ENCODE data around the gene ETAA1. TPM values are rescaled to one million over a fixed set of nuclear protein-coding genes. Genes with fewer than 3 reads are reported as not detected.

The ETAA1 gene
- total and polyA plus RNA-seq, 2 of the 4 experiments (the other 2 are of a cell fraction): 6.9 to 8.1 TPM

DNA sequence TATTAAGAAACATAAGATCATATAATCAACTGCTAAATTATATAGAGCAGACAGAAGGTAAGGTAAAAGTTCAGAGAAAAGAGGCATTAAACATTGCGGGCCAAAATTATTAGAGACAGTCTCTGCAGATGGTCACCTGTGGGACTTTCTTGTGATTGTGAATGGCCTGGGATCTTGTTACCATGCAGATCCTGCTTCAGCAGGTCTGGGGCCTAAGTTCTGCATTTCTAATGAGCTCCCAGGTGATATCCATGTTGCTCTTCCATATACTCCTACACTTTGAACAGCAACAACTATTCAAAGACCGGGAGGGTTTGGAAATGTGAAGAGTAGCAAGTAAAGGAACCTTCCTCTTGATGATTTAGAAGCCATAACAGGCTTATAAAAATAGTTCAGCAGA is 8.5 kb upstream of the ETAA1 start:
- in situ Hi-C loops (cut with MboI; ENCODE audit: low sequenced_read_pairs): no loop called here
- peak overlapping the region; percentile 94 for H3K27ac ChIP-seq (ENCODE audit: insufficient read depth, low read length)
- WGBS, 2 experiments (ENCODE audit: extremely low coverage in 2 of 2, insufficient read length in 1 of 2): 80% methylated on average over 1 of the region's 2 CpGs; no CpG with 5 or more reads in 1 of the 2 experiments

More for the DNA sequence above, 8.5 kb upstream of the ETAA1 start:
- H3K9ac ChIP-seq (ENCODE audit: low read depth, low read length): no peak overlapping the region
- H2BK15ac ChIP-seq (ENCODE audit: low read depth, low read length): peak overlapping the region; percentile 99
- no peak for DNase-seq
- dilution Hi-C loops (cut with HindIII; ENCODE audit: low sequenced_read_pairs, unreplicated experiment) (no loop called here), intact Hi-C loops (cut with micrococcal nuclease) (no loop called here)
- H2BK5ac ChIP-seq (ENCODE audit: low read depth, low read length, poor library complexity, severe bottlenecking): peak overlapping the region; percentile 96
- H2AFZ ChIP-seq (replicated peaks; ENCODE audit: low read length, poor library complexity): peak overlapping the region; percentile 72
- H3K14ac ChIP-seq (replicated peaks; ENCODE audit: low read depth, low read length): peak overlapping the region; percentile 71
- peak overlapping the region; percentile 43; the same call in 1 of the 2 replicates for H3K4me2 ChIP-seq (ENCODE audit: low read depth, low read length)
- peaks cover 18% of the 10 kb centered on the region for H3K4me1 ChIP-seq (ENCODE audit: control insufficient read depth, insufficient read depth, low read length)
- H2AK9ac ChIP-seq (replicated peaks; ENCODE audit: low read depth, low read length, poor library complexity): no peak overlapping the region
- peak overlapping the region; percentile 99 for H4K5ac ChIP-seq (ENCODE audit: low read depth, low read length)
- ChIA-PET POLR2A (ENCODE audit: unreplicated experiment) (no interaction called here), CTCF (interaction anchor here (0.6 to 1.0 kb wide), 3 partner anchors 13 to 647 kb away, joined by 3 to 4 read pairs (median 3); no protein-coding TSS in a partner anchor)
- BruUV-seq (replicated peaks): no TSS peak
- peak overlapping the region; percentile 95 for H2BK120ac ChIP-seq (ENCODE audit: low read depth, low read length)
- H3K9me1 ChIP-seq (ENCODE audit: insufficient read depth, low read length): peaks cover 7% of the 10 kb centered on the region
- H3K56ac ChIP-seq (ENCODE audit: extremely low read depth, insufficient read depth, low read length): peak overlapping the region; percentile 58
- TF ChIP-seq CHD1 (IDR thresholded peaks at IDR 0.05; ENCODE audit: low read depth, low read length) (no peak), SMC3 (IDR thresholded peaks at IDR 0.05; ENCODE audit: low read depth, low read length) (no peak), RCOR1 (IDR thresholded peaks at IDR 0.05; ENCODE audit: insufficient replicate concordance, low read length) (no peak), BHLHE40 (IDR thresholded peaks at IDR 0.05; ENCODE audit: low read depth, low read length) (no peak), MAZ (IDR thresholded peaks at IDR 0.05; ENCODE audit: borderline replicate concordance, low read depth, low read length) (no peak), RAD21 (IDR thresholded peaks at IDR 0.05; ENCODE audit: low read length) (no peak), FOS (IDR thresholded peaks at IDR 0.05; ENCODE audit: low read depth, low read length) (no peak), MAFK (IDR thresholded peaks at IDR 0.05; ENCODE audit: low read depth, low read length) (no peak), CEBPB (IDR thresholded peaks at IDR 0.05; ENCODE audit: low read depth, low read length) (no peak), MXI1 (IDR thresholded peaks at IDR 0.05; ENCODE audit: borderline replicate concordance, low read depth, low read length) (no peak), POLR2A (IDR thresholded peaks at IDR 0.05; ENCODE audit: low read depth, low read length) (no peak)
- TF ChIP-seq, protein P1, sequence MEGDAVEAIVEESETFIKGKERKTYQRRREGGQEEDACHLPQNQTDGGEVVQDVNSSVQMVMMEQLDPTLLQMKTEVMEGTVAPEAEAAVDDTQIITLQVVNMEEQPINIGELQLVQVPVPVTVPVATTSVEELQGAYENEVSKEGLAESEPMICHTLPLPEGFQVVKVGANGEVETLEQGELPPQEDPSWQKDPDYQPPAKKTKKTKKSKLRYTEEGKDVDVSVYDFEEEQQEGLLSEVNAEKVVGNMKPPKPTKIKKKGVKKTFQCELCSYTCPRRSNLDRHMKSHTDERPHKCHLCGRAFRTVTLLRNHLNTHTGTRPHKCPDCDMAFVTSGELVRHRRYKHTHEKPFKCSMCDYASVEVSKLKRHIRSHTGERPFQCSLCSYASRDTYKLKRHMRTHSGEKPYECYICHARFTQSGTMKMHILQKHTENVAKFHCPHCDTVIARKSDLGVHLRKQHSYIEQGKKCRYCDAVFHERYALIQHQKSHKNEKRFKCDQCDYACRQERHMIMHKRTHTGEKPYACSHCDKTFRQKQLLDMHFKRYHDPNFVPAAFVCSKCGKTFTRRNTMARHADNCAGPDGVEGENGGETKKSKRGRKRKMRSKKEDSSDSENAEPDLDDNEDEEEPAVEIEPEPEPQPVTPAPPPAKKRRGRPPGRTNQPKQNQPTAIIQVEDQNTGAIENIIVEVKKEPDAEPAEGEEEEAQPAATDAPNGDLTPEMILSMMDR (conservative IDR thresholded peaks at IDR 0.05; ENCODE audit: low read depth, low read length): no peak
- TF ChIP-seq, protein P2, sequence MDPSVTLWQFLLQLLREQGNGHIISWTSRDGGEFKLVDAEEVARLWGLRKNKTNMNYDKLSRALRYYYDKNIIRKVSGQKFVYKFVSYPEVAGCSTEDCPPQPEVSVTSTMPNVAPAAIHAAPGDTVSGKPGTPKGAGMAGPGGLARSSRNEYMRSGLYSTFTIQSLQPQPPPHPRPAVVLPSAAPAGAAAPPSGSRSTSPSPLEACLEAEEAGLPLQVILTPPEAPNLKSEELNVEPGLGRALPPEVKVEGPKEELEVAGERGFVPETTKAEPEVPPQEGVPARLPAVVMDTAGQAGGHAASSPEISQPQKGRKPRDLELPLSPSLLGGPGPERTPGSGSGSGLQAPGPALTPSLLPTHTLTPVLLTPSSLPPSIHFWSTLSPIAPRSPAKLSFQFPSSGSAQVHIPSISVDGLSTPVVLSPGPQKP (IDR thresholded peaks at IDR 0.05; ENCODE audit: borderline replicate concordance, low read depth, low read length): no peak
- TF ChIP-seq, protein P3, sequence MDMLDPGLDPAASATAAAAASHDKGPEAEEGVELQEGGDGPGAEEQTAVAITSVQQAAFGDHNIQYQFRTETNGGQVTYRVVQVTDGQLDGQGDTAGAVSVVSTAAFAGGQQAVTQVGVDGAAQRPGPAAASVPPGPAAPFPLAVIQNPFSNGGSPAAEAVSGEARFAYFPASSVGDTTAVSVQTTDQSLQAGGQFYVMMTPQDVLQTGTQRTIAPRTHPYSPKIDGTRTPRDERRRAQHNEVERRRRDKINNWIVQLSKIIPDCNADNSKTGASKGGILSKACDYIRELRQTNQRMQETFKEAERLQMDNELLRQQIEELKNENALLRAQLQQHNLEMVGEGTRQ (IDR thresholded peaks at IDR 0.05; ENCODE audit: low read depth, low read length): no peak
- H3K27me3 ChIP-seq (ENCODE audit: control insufficient read depth, insufficient read depth, low read length): no peaks in the 10 kb centered on the region
- peak overlapping the region; percentile 100 for H3K18ac ChIP-seq (ENCODE audit: low read depth, low read length)
- no peaks in the 10 kb centered on the region for H3K36me3 ChIP-seq (ENCODE audit: control insufficient read depth, insufficient read depth, low read length)
- ATAC-seq (ENCODE audit: low read depth): peak; percentile 6; the same call in 1 of the 2 replicates
- H3K4me3 ChIP-seq (ENCODE audit: insufficient read depth, low read depth, low read length): no peak overlapping the region
- no peaks in the 10 kb centered on the region for H4K20me1 ChIP-seq (ENCODE audit: insufficient read depth, low read length)
- peak overlapping the region; percentile 98 for H2BK20ac ChIP-seq (ENCODE audit: low read depth, low read length)
- peak overlapping the region; percentile 39 for H3K23ac ChIP-seq (ENCODE audit: low read depth, low read length)
- peak overlapping the region; percentile 67; the same call in 1 of the 2 replicates for H2AK5ac ChIP-seq (ENCODE audit: low read depth, low read length)
- no peaks in the 10 kb centered on the region for H3K9me3 ChIP-seq (ENCODE audit: control insufficient read depth, insufficient read depth, low read length)
- H3K79me1 ChIP-seq (ENCODE audit: low read depth in 1 of 2, low read length in 2 of 2): peaks cover 10 to 18% of the 10 kb centered on the region in 2 experiments; a peak in 2 of 4 replicates
- H4K8ac ChIP-seq (ENCODE audit: low read depth in 2 of 2, low read length in 2 of 2): peak overlapping the region; percentile 82 to 84
- H3K4ac ChIP-seq (ENCODE audit: low read depth, low read length): peak overlapping the region; percentile 95
- H4K91ac ChIP-seq (ENCODE audit: insufficient read depth, low read depth, low read length): peak overlapping the region; percentile 97

All from IMR-90 (cell line).